H1 (cell line): ENCODE data around the gene CEBPG. TPM values are rescaled to one million over a fixed set of nuclear protein-coding genes. Genes with fewer than 3 reads are reported as not detected.
A peak's percentile ranks its signal among the peaks of the same experiment; 100 is the strongest.

Experiments used
- ASH2L ChIP-seq: fragments of 200-600, 300-600 bp; sonication (generic); IDR thresholded peaks from one replicate; pipeline ENCODE4 v1.7.1; 2017; ENCODE audit warnings: low read length
- BACH1 ChIP-seq: IDR thresholded peaks from 2 replicates; pipeline ENCODE4 v1.6.1; 2012; ENCODE audit warnings: low read length, improper control_type of control experiment
- CHD2 ChIP-seq: IDR thresholded peaks from 2 replicates; pipeline ENCODE4 v1.6.1; 2012; ENCODE audit warnings: low read length, improper control_type of control experiment
- EP300 ChIP-seq, 2 experiments: IDR thresholded peaks; 1 replicate in 1 of 2; 2 replicates in 1 of 2; pipeline ENCODE4 v1.6.1; 2011 to 2012; ENCODE audit warnings: low read depth in 2 of 2, low read length in 2 of 2, mild to moderate bottlenecking in 2 of 2, borderline replicate concordance in 1 of 2, inconsistent platforms in 1 of 2, moderate library complexity in 1 of 2
- EZH2 ChIP-seq: fragments of 200-600 bp; sonication (generic); IDR thresholded peaks from 2 replicates; pipeline ENCODE4 v1.7.1; 2012; ENCODE audit warnings: low read depth, mild to moderate bottlenecking, moderate library complexity, low read length, inconsistent platforms; ENCODE audit not compliant: severe bottlenecking
- FOSL1 ChIP-seq: IDR thresholded peaks from 2 replicates; pipeline ENCODE4 v1.6.1; 2011; ENCODE audit warnings: mild to moderate bottlenecking, low read depth, low read length, moderate library complexity; ENCODE audit not compliant: insufficient read depth
- HDAC2 ChIP-seq, 2 experiments: fragments of 300-600 bp in 1 of 2; sonication (generic) in 1 of 2; IDR thresholded peaks; 2 replicates each; pipeline ENCODE4 v1.6.1; 2011 to 2012; ENCODE audit warnings: low read depth in 2 of 2, low read length in 2 of 2, mild to moderate bottlenecking in 2 of 2, moderate library complexity in 2 of 2, borderline replicate concordance in 1 of 2, inconsistent platforms in 1 of 2
- KDM1A ChIP-seq: fragments of 200-600, 300-600 bp; sonication (generic); IDR thresholded peaks from 2 replicates; pipeline ENCODE4 v1.7.1; 2016; ENCODE audit warnings: mild to moderate bottlenecking, low read length, borderline replicate concordance
- MAX ChIP-seq: IDR thresholded peaks from 2 replicates; pipeline ENCODE4 v1.6.1; 2012; ENCODE audit warnings: inconsistent platforms
- NRF1 ChIP-seq: IDR thresholded peaks from 2 replicates; pipeline ENCODE4 v1.6.1; 2011; ENCODE audit warnings: mild to moderate bottlenecking, low read depth, low read length, improper control_type of control experiment
- PHF8 ChIP-seq: fragments of 200-600 bp; sonication (generic); conservative IDR thresholded peaks from 2 replicates; pipeline ENCODE4 v1.7.1; 2012; ENCODE audit warnings: low read depth, mild to moderate bottlenecking, inconsistent platforms, low read length, moderate library complexity
- POLR2AphosphoS5 ChIP-seq: IDR thresholded peaks from 2 replicates; pipeline ENCODE4 v1.6.1; 2011; ENCODE audit warnings: low read depth, low read length
- RAD21 ChIP-seq, 2 experiments: IDR thresholded peaks in 1 of 2; conservative IDR thresholded peaks in 1 of 2; 2 replicates each; pipeline ENCODE4 v1.6.1; 2011; ENCODE audit warnings: low read depth in 2 of 2, low read length in 2 of 2, improper control_type of control experiment in 1 of 2, inconsistent platforms in 1 of 2, mild to moderate bottlenecking in 1 of 2, moderate library complexity in 1 of 2
- SIX5 ChIP-seq: IDR thresholded peaks from 2 replicates; pipeline ENCODE4 v1.6.1; 2011; ENCODE audit warnings: mild to moderate bottlenecking, low read depth, low read length
- SRF ChIP-seq: IDR thresholded peaks from 2 replicates; pipeline ENCODE4 v1.6.1; 2011; ENCODE audit warnings: mild to moderate bottlenecking, low read depth, low read length, moderate library complexity
- polyA plus RNA-seq, 7 experiments: library from polyadenylated mRNA; depleted of rRNA in 3 of 7; stranded (reverse) in 5 of 7; unstranded in 2 of 7; fragments of >200 nt in 5 of 7; fragments of 200-250 nt in 2 of 7; gene quantifications; 1 replicate in 5 of 7; 2 replicates in 1 of 7; 4 replicates in 1 of 7; pipeline versions ENCODE4 v1.2.1 to v1.2.3, GENCODE V29; 2011 to 2013; ENCODE audit warnings: missing spikeins in 2 of 7, mixed read lengths in 2 of 7
- total RNA-seq: library from RNA; stranded (reverse); fragmentation: NEBNext Ultra II Directional; extraction: Animal tissue kit (Norgen Biotek cat#: 25700); gene quantifications from 2 replicates; pipeline ENCODE4 v1.2.1, GENCODE V29; 2021
- TF ChIP-seq, protein P1 (sequence below): IDR thresholded peaks from 2 replicates; pipeline ENCODE4 v1.6.1; 2011; ENCODE audit warnings: low read length, improper control_type of control experiment
- TF ChIP-seq, protein P2 (sequence below), 3 experiments: IDR thresholded peaks; 1 replicate in 2 of 3; 2 replicates in 1 of 3; pipeline versions ENCODE4 v1.5.1 to v1.6.1; 2011; ENCODE audit warnings: low read length in 3 of 3, mild to moderate bottlenecking in 3 of 3, inconsistent platforms in 2 of 3, low read depth in 1 of 3, moderate library complexity in 1 of 3; ENCODE audit not compliant: insufficient read depth in 1 of 3; ENCODE audit errors: control extremely low read depth in 1 of 3
- TF ChIP-seq, protein P3 (sequence below): IDR thresholded peaks from 2 replicates; pipeline ENCODE4 v1.6.1; 2012; ENCODE audit warnings: inconsistent platforms

CEBPG gene
- total and polyA plus RNA-seq, 2 of the 8 experiments (the other 6 are each of a cell fraction or from before 2014, with no cell fraction given), result 12.3 to 35.4 TPM

DNA sequence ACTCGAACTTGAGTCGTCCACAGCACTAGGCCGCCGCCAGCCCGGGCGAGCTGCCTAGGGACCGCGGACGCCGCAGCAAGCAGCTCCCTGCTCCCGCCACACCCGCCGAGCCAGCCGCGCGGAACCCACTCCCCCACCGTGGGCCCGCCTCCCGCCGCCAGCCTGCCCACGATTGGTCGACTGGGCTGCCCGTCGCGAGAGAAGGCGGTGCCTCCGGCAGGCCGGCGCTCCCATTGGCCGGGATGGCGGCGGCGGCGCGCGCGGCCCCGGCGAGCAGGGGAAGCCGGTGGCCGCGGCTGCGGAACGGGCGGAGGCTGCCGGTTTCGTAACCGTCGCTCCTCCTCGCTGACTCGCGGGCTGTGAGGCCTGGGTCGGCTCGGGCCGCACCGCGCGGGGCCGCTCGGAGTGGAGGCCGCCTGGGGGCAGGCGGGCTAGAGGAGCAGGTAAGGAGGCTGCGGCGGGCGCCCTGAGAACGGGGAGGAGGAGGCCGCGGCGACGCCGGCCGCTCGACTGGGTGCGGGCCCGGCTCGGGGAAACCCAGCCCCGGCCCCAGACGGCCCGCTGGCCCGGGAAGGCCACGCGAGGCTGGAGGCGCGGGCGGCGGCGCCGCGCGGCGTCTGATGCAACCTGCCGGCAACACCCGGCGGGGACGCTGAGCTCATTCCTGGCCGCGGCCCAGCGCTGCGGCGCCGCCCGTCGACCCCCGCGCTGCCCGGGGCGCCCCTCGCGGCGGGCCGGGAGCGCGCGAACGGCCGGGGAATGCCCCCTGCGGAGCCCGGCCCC is at the start of gene CEBPG (continued):
- TF ChIP-seq HDAC2 (IDR thresholded peaks at IDR 0.05; ENCODE audit: borderline replicate concordance in 1 of 2, low read depth in 2 of 2, low read length in 2 of 2) (peak in 1 of 2 experiments; percentile 48; a peak in 2 of 4 replicates), SRF (no peak), CHD2 (peak; percentile 81), MAX (no peak), KDM1A (no peak), SIX5 (no peak), ASH2L (no peak), POLR2AphosphoS5 (peak; percentile 68), NRF1 (no peak), EP300 (IDR thresholded peaks at IDR 0.05; ENCODE audit: borderline replicate concordance in 1 of 2, low read depth in 2 of 2, low read length in 2 of 2) (no peak), EZH2 (no peak), RAD21 (IDR thresholded peaks at IDR 0.05 in 1 of 2, conservative IDR thresholded peaks at IDR 0.05 in 1 of 2; ENCODE audit: low read depth in 2 of 2, low read length in 2 of 2) (no peak), FOSL1 (no peak), BACH1 (no peak), PHF8 (peak; percentile 96)
- TF ChIP-seq, protein P1, sequence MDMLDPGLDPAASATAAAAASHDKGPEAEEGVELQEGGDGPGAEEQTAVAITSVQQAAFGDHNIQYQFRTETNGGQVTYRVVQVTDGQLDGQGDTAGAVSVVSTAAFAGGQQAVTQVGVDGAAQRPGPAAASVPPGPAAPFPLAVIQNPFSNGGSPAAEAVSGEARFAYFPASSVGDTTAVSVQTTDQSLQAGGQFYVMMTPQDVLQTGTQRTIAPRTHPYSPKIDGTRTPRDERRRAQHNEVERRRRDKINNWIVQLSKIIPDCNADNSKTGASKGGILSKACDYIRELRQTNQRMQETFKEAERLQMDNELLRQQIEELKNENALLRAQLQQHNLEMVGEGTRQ, result no peak
- TF ChIP-seq, protein P2, sequence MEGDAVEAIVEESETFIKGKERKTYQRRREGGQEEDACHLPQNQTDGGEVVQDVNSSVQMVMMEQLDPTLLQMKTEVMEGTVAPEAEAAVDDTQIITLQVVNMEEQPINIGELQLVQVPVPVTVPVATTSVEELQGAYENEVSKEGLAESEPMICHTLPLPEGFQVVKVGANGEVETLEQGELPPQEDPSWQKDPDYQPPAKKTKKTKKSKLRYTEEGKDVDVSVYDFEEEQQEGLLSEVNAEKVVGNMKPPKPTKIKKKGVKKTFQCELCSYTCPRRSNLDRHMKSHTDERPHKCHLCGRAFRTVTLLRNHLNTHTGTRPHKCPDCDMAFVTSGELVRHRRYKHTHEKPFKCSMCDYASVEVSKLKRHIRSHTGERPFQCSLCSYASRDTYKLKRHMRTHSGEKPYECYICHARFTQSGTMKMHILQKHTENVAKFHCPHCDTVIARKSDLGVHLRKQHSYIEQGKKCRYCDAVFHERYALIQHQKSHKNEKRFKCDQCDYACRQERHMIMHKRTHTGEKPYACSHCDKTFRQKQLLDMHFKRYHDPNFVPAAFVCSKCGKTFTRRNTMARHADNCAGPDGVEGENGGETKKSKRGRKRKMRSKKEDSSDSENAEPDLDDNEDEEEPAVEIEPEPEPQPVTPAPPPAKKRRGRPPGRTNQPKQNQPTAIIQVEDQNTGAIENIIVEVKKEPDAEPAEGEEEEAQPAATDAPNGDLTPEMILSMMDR (IDR thresholded peaks at IDR 0.05; ENCODE audit: control extremely low read depth in 1 of 3, insufficient read depth in 1 of 3, low read depth in 1 of 3, low read length in 3 of 3), result peak in 1 of 3 experiments; percentile 9; a peak in 2 of 4 replicates
- TF ChIP-seq, protein P3, sequence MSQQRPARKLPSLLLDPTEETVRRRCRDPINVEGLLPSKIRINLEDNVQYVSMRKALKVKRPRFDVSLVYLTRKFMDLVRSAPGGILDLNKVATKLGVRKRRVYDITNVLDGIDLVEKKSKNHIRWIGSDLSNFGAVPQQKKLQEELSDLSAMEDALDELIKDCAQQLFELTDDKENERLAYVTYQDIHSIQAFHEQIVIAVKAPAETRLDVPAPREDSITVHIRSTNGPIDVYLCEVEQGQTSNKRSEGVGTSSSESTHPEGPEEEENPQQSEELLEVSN, result no peak
